T47D (cell line): Measurements from ENCODE around the gene STXBP3.
A peak's percentile ranks its signal among the peaks of the same experiment; 100 is the strongest.
"Not testable (repeated sequence)": the region's sequence is repeated elsewhere in the genome, so short reads cannot be mapped to it uniquely, and the experiment has no call there.

Experiments
- DNase-seq, 2 experiments: peaks; one replicate each; pipeline versions ENCODE4 v3.0.0 to v3.0.0-alpha.2; 2011 to 2012; ENCODE audit warnings: low read depth in 1 of 2, low spot score in 1 of 2
- JUND ChIP-seq: IDR thresholded peaks from 2 replicates; pipeline ENCODE4 v1.6.1; 2012; ENCODE audit warnings: low read depth
- in situ Hi-C: cut with HindIII; loops from 2 replicates; pipeline ENCODE4 v1.10.0; 2016; ENCODE audit warnings: low sequenced_read_pairs, low pct_unique_long_range_greater_than_20kb

The STXBP3 gene, protein sequence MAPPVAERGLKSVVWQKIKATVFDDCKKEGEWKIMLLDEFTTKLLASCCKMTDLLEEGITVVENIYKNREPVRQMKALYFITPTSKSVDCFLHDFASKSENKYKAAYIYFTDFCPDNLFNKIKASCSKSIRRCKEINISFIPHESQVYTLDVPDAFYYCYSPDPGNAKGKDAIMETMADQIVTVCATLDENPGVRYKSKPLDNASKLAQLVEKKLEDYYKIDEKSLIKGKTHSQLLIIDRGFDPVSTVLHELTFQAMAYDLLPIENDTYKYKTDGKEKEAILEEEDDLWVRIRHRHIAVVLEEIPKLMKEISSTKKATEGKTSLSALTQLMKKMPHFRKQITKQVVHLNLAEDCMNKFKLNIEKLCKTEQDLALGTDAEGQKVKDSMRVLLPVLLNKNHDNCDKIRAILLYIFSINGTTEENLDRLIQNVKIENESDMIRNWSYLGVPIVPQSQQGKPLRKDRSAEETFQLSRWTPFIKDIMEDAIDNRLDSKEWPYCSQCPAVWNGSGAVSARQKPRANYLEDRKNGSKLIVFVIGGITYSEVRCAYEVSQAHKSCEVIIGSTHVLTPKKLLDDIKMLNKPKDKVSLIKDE

DNA sequence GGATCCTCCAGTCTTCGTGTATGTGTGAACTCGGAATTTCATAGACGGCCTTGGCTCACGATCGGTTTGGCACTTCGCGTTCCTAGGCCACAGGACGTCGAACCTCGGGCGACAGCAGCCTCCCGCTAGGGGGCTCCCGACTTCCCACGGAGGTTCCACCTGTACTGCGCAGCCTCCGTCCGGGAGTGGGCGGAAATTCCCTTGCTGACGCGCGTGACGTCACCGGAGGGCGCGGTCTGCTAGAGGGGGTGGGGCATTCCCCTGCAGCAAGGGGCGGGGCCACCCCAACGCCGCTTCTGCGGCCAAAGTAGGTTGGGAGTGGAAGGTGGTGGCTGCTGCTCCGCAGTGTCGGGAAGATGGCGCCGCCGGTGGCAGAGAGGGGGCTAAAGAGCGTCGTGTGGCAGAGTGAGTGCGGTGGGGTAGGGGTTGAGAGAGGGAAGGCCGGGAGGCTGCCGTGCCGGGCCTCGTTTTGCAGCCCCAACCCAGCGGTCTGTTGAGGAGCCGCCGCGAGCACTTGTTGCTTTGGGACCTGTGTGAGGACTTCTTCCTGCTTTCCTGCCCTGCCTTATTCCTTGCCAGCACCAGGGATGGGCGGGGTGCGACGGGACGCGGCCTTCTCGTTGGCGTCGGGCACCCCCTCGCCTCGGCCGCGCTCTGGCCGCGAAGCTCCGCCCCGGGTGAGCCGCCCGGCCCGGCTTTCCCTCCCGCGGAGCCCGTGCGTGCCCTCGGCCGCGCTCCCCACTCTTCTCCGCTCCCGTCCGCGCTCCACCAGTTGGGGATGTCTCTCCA is at the start of gene STXBP3:
STXBP3 (plus strand) TSS at position 293 of the 789 bp plus-strand sequence; CDS start at position 357, 64 bp downstream.
- no peak for TF ChIP-seq JUND
- peak; percentile 77 to 96 for DNase-seq

DNA sequence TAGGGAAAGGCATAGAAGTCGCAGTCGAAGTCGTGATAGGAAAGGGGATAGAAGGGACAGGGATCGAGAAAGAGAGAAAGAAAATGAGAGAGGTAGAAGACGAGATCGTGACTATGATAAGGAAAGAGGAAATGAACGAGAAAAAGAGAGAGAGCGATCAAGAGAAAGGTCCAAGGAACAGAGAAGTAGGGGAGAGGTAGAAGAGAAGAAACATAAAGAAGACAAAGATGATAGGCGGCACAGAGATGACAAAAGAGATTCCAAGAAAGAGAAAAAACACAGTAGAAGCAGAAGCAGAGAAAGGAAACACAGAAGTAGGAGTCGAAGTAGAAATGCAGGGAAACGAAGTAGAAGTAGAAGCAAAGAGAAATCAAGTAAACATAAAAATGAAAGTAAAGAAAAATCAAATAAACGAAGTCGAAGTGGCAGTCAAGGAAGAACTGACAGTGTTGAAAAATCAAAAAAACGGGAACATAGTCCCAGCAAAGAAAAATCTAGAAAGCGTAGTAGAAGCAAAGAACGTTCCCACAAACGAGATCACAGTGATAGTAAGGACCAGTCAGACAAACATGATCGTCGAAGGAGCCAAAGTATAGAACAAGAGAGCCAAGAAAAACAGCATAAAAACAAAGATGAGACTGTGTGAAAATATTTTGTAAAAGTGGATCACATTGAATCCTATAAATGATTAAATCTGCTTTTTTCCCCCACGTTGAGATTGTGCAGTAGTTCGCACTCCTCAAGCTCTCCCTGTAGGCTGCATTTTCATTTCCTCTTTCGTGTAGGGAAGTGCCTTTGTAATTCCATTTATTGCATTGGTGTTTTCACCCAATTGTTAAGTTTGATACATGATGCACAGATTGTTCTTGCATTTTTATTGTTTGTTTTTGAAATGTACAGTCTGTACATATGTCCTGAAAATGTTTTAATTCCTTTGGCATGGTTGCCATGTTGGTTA is 46.8 kb upstream of the STXBP3 start:
- in situ Hi-C loops = no loop called here
- TF ChIP-seq JUND = no peak
- no peak for DNase-seq

More for the DNA sequence above, at the start of gene STXBP3:
- in situ Hi-C loops = no loop called here

DNA sequence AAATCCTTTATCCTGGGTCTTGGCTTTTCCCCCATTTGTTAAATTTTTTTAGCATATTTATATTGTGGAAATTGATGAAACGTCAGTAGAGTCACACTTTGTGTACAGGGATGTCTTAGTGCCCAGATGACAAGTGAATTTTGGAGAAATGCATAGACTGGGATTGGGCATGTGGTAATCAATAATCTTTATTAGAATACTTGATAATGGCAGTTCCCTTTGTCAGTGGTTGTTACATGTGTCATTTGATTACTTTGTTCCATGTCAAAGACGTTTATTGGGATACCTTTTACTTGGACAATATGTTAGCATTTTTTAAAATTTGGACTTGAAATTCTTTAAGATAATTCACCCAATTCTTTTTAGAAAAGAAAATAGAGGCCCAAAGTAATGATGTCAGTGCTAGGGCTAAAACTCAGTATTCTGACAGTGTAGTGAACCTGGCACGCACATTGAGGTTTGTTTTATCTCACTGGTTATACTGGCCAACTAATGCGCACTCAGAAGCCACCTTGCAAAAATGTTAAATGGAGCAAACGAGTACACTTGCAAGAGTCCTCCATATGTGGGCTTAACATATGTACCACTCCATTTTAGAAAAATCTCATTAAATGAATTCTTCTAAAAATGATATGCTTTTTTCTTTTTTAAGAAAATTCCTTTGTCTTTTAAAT is 45.2 kb upstream of the STXBP3 start:
- TF ChIP-seq JUND = no peak
- DNase-seq = no peak
- in situ Hi-C loops = no loop called here

DNA sequence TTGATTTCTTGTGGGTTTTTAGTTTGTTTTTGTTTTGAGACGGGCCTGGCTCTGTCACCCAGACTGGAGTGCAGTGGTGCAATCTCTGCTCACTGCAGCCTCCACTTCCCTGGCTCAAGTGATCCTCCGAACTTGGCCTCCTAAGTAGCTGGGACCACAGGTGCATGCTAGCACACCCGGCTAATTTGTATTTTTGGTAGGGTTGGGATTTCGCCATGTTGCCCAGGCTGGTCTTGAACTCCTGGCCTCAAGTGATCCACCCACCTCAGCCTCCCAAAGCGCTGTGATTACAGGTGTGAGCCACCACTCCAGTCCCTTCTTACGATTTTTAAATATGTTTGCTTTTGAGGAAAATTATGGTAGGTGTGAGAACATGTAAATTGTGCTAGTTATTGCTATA is 44.4 kb upstream of the STXBP3 start:
- in situ Hi-C loops, DNase-seq: not testable (repeated sequence)

DNA sequence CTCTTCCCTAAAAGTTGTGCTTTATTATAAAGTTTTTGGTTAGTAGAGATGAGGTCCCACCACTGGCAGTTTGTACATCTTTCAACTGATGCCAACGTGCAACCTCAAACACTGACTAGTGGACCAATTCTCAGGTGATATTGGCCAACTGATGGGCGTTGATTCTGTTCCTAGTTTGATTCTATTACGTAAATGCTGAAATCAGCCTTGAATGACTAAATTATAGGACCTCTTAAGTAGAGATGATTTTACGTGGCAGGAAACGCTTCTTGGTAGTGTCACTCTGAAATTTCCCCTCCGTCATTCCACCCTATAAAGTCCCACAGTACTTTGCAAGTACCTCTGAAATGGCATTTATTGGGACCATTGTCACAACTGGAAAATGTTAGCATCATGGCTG is 42.5 kb upstream of the STXBP3 start:
- in situ Hi-C loops = no loop called here
- no peak for DNase-seq
- TF ChIP-seq JUND = no peak

DNA sequence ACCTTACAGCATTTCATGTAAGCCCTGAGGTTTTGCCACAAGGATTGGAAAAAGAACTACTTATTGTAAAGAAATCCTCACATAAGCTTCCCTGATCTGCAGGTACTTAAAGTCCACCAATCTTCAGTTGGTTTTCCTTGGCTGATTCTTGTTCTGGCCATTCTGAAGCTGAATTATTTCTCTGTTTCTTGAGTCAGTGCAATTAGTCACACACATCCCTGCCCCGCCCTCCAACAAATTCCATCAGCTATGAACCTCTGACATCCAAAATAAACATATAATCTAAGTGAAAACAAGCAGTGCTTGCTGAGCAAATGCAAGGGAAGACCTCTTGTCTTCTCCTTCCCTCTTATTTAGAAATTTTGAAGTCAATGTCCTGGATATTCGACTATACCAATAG is 42.0 kb upstream of the STXBP3 start:
- in situ Hi-C loops = no loop called here
- no peak for DNase-seq
- TF ChIP-seq JUND = no peak

DNA sequence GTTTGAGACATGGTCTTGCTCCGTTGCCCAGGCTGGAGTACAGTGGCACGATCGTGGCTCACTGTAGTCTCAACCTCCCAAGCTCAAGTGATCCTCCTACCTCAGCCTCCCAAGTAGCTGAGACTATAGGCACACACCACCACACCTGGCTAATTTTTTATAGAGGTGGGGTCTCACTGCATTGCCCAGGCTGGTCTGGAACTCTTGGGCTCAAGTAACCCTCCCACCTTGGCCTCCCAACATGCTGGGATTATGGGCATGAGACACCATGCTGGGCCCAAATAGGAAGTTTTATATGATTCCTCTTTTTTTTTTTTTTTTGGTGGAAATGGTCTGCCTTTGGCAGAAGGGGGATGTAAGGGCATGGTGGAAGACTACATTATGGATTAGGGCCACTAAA is 39.8 kb upstream of the STXBP3 start:
- in situ Hi-C loops = no loop called here
- TF ChIP-seq JUND = no peak
- no peak for DNase-seq

DNA sequence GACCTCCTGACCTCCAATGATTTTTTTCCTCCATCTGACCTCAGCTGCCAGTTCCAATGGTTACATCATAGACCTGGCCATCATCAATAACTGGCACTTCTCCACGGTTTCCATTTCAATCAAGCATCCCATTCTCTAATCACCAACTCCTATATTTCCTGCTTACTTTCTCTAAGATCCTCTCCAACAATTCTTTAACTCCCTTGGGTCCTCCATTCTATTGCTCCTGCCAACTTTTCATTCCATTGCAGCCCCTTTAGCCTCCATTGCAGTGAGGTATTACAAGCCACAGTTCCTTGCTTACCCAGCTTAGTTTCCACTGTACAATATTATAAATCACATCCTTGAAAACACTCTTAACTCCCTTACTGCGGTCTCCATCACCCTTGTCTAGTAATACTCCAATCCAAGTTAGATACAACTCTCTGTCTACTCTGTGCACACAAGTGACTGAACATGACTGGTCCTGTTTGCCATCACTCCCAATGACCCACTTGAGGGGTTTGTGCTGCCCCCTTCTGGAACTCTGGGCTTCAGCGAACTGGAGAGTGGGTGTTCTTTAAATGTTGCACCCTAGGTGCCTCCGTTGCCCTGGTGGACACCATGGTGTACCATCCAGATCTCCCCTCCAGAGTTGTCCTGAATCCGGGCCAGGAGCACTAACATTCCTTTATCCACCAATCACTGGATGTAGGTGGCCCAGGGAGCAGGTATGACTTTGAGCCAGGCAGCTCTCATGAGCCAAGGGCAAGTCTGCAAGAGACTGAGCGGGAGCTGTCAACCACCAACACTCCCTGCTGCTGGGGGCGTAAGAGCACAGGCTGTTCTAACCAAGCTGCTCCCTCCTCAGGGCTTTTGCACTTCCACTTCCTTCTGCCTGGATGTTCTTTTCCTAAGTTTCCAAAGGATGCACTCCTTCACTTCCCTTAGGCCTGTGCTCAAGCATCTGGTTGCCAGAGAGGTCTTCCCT is 37.5 kb upstream of the STXBP3 start:
- no peak for DNase-seq
- in situ Hi-C loops = no loop called here
- TF ChIP-seq JUND = no peak

DNA sequence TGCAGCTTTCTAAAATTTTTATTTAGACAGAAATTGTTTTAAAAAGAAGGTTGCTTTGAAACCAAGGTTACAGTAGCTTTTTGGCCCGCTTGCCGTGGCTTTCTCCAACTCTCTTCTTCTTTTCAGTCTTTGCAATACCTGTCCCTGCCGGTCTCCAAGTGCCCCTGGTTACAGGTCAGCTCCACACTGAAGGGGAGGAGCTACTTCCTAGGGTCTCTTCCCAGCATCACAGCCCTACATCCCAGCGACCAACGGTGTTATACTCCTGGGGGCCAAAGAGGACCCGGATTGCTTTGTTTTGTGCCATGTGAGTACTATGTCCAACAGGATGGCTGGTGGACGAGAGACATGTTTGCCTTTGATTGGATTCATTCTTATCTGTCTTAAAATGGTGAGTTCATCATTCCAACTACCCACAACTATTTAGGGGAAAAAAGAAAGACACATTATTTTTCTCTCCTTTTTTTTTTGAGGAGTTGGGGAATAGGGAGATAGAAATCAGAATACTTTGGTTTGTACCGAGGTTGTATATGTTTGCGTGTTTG is 33.8 kb upstream of the STXBP3 start, which contains the start of gene FNDC7:
FNDC7 (plus strand) TSS at position 303 of the 545 bp plus-strand sequence; CDS start at position 329, 26 bp downstream.
- no peak for DNase-seq
- TF ChIP-seq JUND = no peak
- in situ Hi-C loops = no loop called here

DNA sequence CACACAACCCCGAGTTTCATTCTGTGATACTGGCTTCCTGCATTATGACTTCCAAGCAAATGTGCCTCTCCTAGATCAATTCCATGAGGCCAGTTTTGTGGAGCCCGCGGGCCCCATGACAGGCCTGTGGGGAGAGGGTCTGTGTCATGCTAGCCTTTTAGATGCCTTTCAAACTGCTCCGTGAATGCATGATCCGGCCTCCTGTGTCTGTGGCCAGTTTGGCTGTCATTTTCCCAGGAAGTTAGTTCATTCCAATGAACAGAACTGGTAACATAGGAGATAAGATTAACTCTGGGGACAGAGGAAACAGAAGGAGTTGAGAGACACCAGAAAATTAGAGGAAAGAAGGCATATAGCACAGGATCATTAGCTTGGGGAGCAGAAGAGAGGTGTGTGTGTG is 30.5 kb upstream of the STXBP3 start:
- in situ Hi-C loops = no loop called here
- TF ChIP-seq JUND = no peak
- DNase-seq = no peak
